Measurements from ENCODE around the gene GZMH.
A peak's percentile ranks its signal among the peaks of the same experiment; 100 is the strongest.

The GZMH gene

DNA sequence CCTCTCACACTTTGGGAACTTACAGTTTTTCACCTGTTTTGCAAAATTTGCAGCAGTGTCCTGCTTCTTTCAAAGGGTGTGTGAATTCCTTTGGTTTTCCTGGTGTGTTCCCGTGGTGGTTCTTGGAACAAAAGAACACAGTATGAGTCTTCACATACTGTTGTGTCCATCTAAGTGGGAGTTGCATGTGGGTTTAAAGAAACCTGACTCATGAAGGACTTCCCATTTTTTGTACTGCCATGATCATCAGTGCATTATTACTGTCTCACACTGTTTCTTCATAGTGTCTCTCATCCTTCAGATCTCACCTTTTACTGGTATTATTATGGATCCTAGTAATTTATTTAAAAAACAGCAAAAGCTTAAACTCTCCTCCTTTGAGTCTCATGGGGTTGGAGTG, 3.8 kb upstream of the GZMH start:
- DNase-seq (ENCODE audit: low read depth) = no peak
- TF ChIP-seq, protein P1, sequence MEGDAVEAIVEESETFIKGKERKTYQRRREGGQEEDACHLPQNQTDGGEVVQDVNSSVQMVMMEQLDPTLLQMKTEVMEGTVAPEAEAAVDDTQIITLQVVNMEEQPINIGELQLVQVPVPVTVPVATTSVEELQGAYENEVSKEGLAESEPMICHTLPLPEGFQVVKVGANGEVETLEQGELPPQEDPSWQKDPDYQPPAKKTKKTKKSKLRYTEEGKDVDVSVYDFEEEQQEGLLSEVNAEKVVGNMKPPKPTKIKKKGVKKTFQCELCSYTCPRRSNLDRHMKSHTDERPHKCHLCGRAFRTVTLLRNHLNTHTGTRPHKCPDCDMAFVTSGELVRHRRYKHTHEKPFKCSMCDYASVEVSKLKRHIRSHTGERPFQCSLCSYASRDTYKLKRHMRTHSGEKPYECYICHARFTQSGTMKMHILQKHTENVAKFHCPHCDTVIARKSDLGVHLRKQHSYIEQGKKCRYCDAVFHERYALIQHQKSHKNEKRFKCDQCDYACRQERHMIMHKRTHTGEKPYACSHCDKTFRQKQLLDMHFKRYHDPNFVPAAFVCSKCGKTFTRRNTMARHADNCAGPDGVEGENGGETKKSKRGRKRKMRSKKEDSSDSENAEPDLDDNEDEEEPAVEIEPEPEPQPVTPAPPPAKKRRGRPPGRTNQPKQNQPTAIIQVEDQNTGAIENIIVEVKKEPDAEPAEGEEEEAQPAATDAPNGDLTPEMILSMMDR (IDR thresholded peaks at IDR 0.05; ENCODE audit: control insufficient read depth, extremely low read depth, insufficient read depth) = no peak
- no peak overlapping the region for H3K4me3 ChIP-seq (ENCODE audit: low read depth, low read length)

DNA sequence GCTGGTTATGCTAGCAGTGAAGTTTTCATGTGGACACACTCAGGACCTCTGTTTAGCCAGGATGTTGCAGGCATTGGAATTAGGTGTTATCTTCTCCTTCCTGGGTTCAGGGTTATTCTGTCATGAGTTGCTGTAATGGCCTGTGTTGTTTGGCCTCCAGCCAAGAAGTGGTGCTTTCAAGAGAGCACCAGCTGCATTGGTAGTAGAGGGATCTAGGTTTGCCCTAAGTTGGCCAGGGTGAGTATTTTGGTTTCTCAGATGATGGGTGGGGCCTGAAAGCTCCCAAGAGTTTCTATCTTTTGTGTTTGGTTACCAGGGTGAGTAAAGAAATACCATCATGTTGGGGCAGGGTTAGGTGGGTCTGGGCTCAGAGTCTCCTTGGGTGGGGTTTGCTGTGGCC, 2.7 kb upstream of the GZMH start:
- TF ChIP-seq, protein P1 (IDR thresholded peaks at IDR 0.05; ENCODE audit: control insufficient read depth, extremely low read depth, insufficient read depth) = no peak
- no peak for DNase-seq (ENCODE audit: low read depth)
- H3K4me3 ChIP-seq (ENCODE audit: low read depth, low read length) = no peak overlapping the region

DNA sequence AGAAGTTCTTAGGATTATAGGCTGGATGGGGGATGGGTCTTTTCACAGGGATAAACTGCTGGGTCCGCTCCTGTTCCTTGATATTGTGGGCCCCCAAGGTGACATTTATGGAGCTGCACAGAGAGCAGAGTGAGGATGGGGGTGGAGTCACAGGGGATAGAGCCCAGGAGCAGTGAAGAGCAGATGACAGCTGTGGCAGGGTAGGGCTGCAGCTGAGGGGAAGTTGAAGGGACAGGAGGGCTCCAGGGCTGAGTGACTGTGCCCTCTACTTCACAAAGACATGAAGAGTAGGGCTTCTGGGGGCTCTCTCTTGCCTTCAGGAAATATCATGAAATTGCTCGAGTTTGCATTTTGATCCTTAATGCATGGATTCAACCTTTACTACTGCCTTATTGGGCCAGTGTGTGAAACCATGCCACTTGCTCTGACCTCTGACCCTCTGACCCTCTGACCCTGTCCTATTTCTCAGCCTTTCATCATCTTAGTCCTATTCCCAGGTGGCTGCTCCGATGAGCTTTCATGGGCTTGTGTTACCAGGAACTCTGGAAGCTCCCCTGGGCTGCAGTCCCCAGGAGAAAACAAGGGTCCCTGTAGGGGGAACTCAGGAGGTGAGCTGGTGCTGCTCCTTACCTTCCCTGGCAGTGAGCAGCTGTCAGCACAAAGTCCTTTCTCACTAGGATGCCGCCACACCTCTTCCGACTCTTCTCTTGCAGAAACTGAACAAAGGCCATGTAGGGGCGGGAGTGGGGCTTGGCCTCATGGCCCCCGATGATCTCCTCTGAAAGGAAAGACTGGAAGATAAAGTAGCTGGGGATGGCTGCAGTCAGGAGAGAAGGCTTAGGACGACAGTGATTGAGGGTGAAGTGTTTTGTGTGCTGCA, 1.6 kb downstream of the GZMH start:
- no peak overlapping the region for H3K4me3 ChIP-seq (ENCODE audit: low read depth, low read length)
- TF ChIP-seq, protein P1 (IDR thresholded peaks at IDR 0.05; ENCODE audit: control insufficient read depth, extremely low read depth, insufficient read depth) = no peak
- no peak for DNase-seq (ENCODE audit: low read depth)

DNA sequence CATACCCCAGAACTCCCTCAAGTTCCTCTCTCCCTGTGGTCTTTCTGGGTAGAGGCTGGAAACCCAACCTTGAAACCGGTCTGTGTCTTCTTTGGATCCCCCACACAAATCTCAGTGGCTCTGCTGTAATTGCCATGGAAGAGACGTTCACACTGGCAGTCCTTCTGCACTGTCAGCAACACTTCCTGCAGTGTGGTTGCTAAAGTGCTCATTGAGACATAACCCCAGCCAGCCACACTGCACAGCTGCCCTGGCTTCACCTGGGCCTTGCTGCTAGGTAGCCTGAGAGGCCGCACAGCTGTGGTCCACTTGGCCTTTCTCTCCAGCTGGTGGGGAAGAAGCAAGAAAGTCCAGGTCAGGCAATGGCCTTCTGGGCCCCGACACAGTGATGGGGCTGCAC, 2.4 kb downstream of the GZMH start:
- no peak for DNase-seq (ENCODE audit: low read depth)

DNA sequence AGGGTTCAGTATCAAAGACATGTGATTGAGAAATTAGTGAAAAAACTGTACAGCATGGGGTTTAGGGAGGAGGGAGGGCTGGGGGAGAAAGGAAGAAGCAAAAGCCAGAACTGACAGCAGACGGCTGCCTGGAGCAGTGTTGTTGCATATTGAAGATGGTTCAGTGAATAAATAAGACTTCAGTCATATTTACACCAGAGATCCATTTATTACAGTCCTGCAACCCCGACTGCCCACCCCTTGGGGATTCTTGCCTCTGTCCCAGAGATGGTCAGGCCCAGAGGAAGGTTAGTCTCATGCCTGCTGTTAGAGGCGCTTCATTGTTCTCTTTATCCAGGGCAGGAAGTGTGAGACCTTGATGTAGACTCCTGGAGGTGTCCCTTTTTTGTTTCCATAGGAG, 3.2 kb downstream of the GZMH start:
- no peak for DNase-seq (ENCODE audit: low read depth)
- no peak overlapping the region for H3K4me3 ChIP-seq (ENCODE audit: low read depth, low read length)
- TF ChIP-seq, protein P1 (IDR thresholded peaks at IDR 0.05; ENCODE audit: control insufficient read depth, extremely low read depth, insufficient read depth) = no peak

More for the DNA sequence above, 2.4 kb downstream of the GZMH start:
- TF ChIP-seq, protein P1 (IDR thresholded peaks at IDR 0.05; ENCODE audit: control insufficient read depth, extremely low read depth, insufficient read depth) = no peak
- H3K4me3 ChIP-seq (ENCODE audit: low read depth, low read length) = no peak overlapping the region

- no peak for DNase-seq (ENCODE audit: low read depth)
- no peak overlapping the region for H3K4me3 ChIP-seq (ENCODE audit: low read depth, low read length)
- TF ChIP-seq, protein P1 (IDR thresholded peaks at IDR 0.05; ENCODE audit: control insufficient read depth, extremely low read depth, insufficient read depth) = peak; percentile 78
Measured at GRCh38 chr14:24605435-24606190, 3.9 kb downstream of the GZMH start.

Measured in LNCaP clone FGC (cell line).